H1 (cell line): ENCODE data around the gene TOMM5. TPM values are rescaled to one million over a fixed set of nuclear protein-coding genes. Genes with fewer than 3 reads are reported as not detected.

ENCODE experiments used
- CTCF ChIA-PET: fragments of 300-600 bp; sonication (Branson Sonifier 250); formaldehyde crosslinking; loops from one replicate; lab custom pipeline; 2021; ENCODE audit not compliant: partially characterized antibody; lab: Charles Lee
- POLR2A ChIA-PET: fragments of 300-600 bp; sonication (Branson Sonifier 250); formaldehyde crosslinking; loops from one replicate; lab custom pipeline; 2021; ENCODE audit warnings: inconsistent platforms; ENCODE audit not compliant: partially characterized antibody; lab: Charles Lee
- DNase-seq, 2 experiments: peaks; one replicate each; pipeline versions ENCODE4 v3.0.0 to v3.0.0-alpha.2; 2010 to 2022; ENCODE audit warnings: low spot score in 2 of 2, low read depth in 1 of 2, mixed read lengths in 1 of 2
- FAIRE-seq: peaks from 2 replicates; lab custom pipeline; 2011; peaks lifted over from hg19 to GRCh38; lab: Jason Lieb, UNC
- H2AFZ ChIP-seq: 2 replicates; pipeline ENCODE4 v1.8.1; 2012; ENCODE audit warnings: low read length, inconsistent platforms
- H2AK5ac ChIP-seq: 2 replicates; pipeline ENCODE4 v1.6.1; 2013; ENCODE audit warnings: low read depth, low read length
- H2BK120ac ChIP-seq: replicated peaks from 2 replicates; pipeline ENCODE3; 2013; ENCODE audit warnings: low read depth, low read length, inconsistent platforms
- H2BK12ac ChIP-seq: 2 replicates; pipeline ENCODE4 v1.6.1; 2013; ENCODE audit warnings: low read depth, low read length
- H2BK15ac ChIP-seq: 2 replicates; pipeline ENCODE4 v1.6.1; 2013; ENCODE audit warnings: low read length
- H2BK20ac ChIP-seq: 2 replicates; pipeline ENCODE4 v1.6.1; 2013; ENCODE audit warnings: low read length
- H2BK5ac ChIP-seq: 2 replicates; pipeline ENCODE4 v1.6.1; 2013; ENCODE audit warnings: low read depth, low read length
- H3K14ac ChIP-seq: 2 replicates; pipeline ENCODE4 v1.6.1; 2013; ENCODE audit warnings: inconsistent platforms; ENCODE audit not compliant: insufficient read length
- H3K18ac ChIP-seq: 2 replicates; pipeline ENCODE4 v1.6.1; 2013; ENCODE audit warnings: low read length; ENCODE audit errors: extremely low read depth
- H3K23ac ChIP-seq: 2 replicates; pipeline ENCODE4 v1.6.1; 2013; ENCODE audit warnings: inconsistent platforms; ENCODE audit not compliant: insufficient read length
- H3K23me2 ChIP-seq: 2 replicates; pipeline ENCODE4 v1.6.1; 2013; ENCODE audit warnings: low read depth, low read length
- H3K27ac ChIP-seq: 2 replicates; pipeline ENCODE4 v1.6.1; 2011; ENCODE audit warnings: low read depth, low read length, inconsistent platforms
- H3K27me3 ChIP-seq, 4 experiments: replicated peaks in 1 of 4; 1 replicate in 1 of 4; 2 replicates in 3 of 4; pipeline versions ENCODE4 v1.6.1 to v1.8.1; 2011 to 2013; ENCODE audit warnings: low read length in 3 of 4, mild to moderate bottlenecking in 3 of 4, inconsistent platforms in 2 of 4, mixed read lengths in 2 of 4, moderate library complexity in 1 of 4; ENCODE audit not compliant: control insufficient read depth in 3 of 4, insufficient read depth in 3 of 4; ENCODE audit errors: extremely low read depth in 1 of 4
- H3K36me3 ChIP-seq, 4 experiments: 2 replicates each; pipeline versions ENCODE4 v1.6.1 to v1.8.1; 2011 to 2013; ENCODE audit warnings: mild to moderate bottlenecking in 4 of 4, low read length in 3 of 4, moderate library complexity in 2 of 4, control low read depth in 1 of 4, inconsistent platforms in 1 of 4; ENCODE audit not compliant: insufficient read depth in 4 of 4, control insufficient read depth in 2 of 4
- H3K4ac ChIP-seq: replicated peaks from 2 replicates; pipeline ENCODE3; 2013; ENCODE audit warnings: low read length, low read depth, mixed read lengths, inconsistent platforms; ENCODE audit not compliant: insufficient read length
- H3K4me1 ChIP-seq, 4 experiments: replicated peaks in 1 of 4; 1 replicate in 1 of 4; 2 replicates in 3 of 4; pipeline versions ENCODE4 v1.6.1 to v1.8.1; 2011 to 2013; ENCODE audit warnings: low read length in 3 of 4, inconsistent platforms in 2 of 4, mixed read lengths in 1 of 4; ENCODE audit not compliant: insufficient read depth in 4 of 4, control insufficient read depth in 3 of 4
- H3K4me2 ChIP-seq, 2 experiments: 2 replicates each; pipeline versions ENCODE4 v1.6.1 to v1.8.1; 2011 to 2013; ENCODE audit warnings: low read depth in 2 of 2, low read length in 2 of 2, control low read depth in 1 of 2, inconsistent platforms in 1 of 2, mild to moderate bottlenecking in 1 of 2; ENCODE audit not compliant: insufficient read depth in 1 of 2
- H3K4me3 ChIP-seq, 4 experiments: fragments of 200-600, 300-600 bp in 1 of 4; sonication (generic), shearing (Covaris generic), sonication (Bioruptor Twin) in 1 of 4; 2 replicates each; pipeline versions ENCODE4 v1.5.1 to v1.8.1; 2011 to 2016; ENCODE audit warnings: low read length in 4 of 4, low read depth in 3 of 4, control low read depth in 2 of 4, inconsistent platforms in 2 of 4, mild to moderate bottlenecking in 2 of 4, mixed read lengths in 1 of 4, moderate library complexity in 1 of 4; ENCODE audit not compliant: insufficient read depth in 2 of 4; ENCODE audit errors: extremely low read depth in 1 of 4
- H3K56ac ChIP-seq: replicated peaks from 2 replicates; pipeline ENCODE3; 2013; ENCODE audit warnings: low read depth, mild to moderate bottlenecking, mixed read lengths, low read length, inconsistent platforms; ENCODE audit not compliant: insufficient read length
- H3K79me1 ChIP-seq: 2 replicates; pipeline ENCODE4 v1.6.1; 2013; ENCODE audit warnings: low read depth, low read length, control low read depth
- H3K79me2 ChIP-seq, 2 experiments: 2 replicates each; pipeline versions ENCODE4 v1.6.1 to v1.8.1; 2012 to 2013; ENCODE audit warnings: low read length in 2 of 2, mild to moderate bottlenecking in 2 of 2, inconsistent platforms in 1 of 2; ENCODE audit not compliant: insufficient read depth in 2 of 2, control insufficient read depth in 1 of 2
- H3K9ac ChIP-seq, 4 experiments: replicated peaks in 1 of 4; 1 replicate in 1 of 4; 2 replicates in 3 of 4; pipeline versions ENCODE4 v1.6.1 to v1.8.1; 2011 to 2013; ENCODE audit warnings: low read depth in 3 of 4, low read length in 3 of 4, control low read depth in 2 of 4, mild to moderate bottlenecking in 2 of 4, moderate library complexity in 2 of 4, inconsistent platforms in 1 of 4; ENCODE audit errors: extremely low read depth in 1 of 4
- H3K9me3 ChIP-seq, 2 experiments: 2 replicates each; pipeline versions ENCODE4 v1.6.1 to v1.8.1; 2012 to 2013; ENCODE audit warnings: mild to moderate bottlenecking in 2 of 2, moderate library complexity in 2 of 2, control low read depth in 1 of 2, inconsistent platforms in 1 of 2, low read depth in 1 of 2, low read length in 1 of 2, mixed read lengths in 1 of 2; ENCODE audit not compliant: insufficient read depth in 2 of 2
- H4K20me1 ChIP-seq, 2 experiments: replicated peaks in 1 of 2; 2 replicates each; pipeline versions ENCODE3 to v1.8.1; 2011 to 2013; ENCODE audit warnings: inconsistent platforms in 2 of 2, low read length in 2 of 2, mild to moderate bottlenecking in 1 of 2; ENCODE audit not compliant: insufficient read depth in 2 of 2, control insufficient read depth in 1 of 2
- H4K5ac ChIP-seq: 2 replicates; pipeline ENCODE4 v1.6.1; 2013; ENCODE audit warnings: low read length, low read depth, mixed read lengths, inconsistent platforms; ENCODE audit not compliant: insufficient read length
- H4K8ac ChIP-seq: 2 replicates; pipeline ENCODE4 v1.8.0; 2013; ENCODE audit warnings: mild to moderate bottlenecking, moderate library complexity, low read length, inconsistent platforms; ENCODE audit not compliant: insufficient read depth; ENCODE audit errors: extremely low read depth
- H4K91ac ChIP-seq: replicated peaks from 2 replicates; pipeline ENCODE3; 2013; ENCODE audit warnings: low read length, mixed read lengths, inconsistent platforms; ENCODE audit not compliant: insufficient read length
- ASH2L ChIP-seq: fragments of 200-600, 300-600 bp; sonication (generic); IDR thresholded peaks from one replicate; pipeline ENCODE4 v1.7.1; 2017; ENCODE audit warnings: low read length
- E2F6 ChIP-seq: IDR thresholded peaks from 2 replicates; pipeline ENCODE4 v1.6.1; 2012; ENCODE audit warnings: inconsistent platforms
- GABPA ChIP-seq: IDR thresholded peaks from 2 replicates; pipeline ENCODE4 v1.6.1; 2011; ENCODE audit warnings: mild to moderate bottlenecking, low read length, moderate library complexity, borderline replicate concordance; ENCODE audit not compliant: insufficient read depth
- KDM4A ChIP-seq: IDR thresholded peaks from one replicate; pipeline ENCODE4 v1.7.1; 2012; ENCODE audit warnings: low read depth, mild to moderate bottlenecking, moderate library complexity, low read length, inconsistent platforms; ENCODE audit not compliant: severe bottlenecking
- NRF1 ChIP-seq: IDR thresholded peaks from 2 replicates; pipeline ENCODE4 v1.6.1; 2011; ENCODE audit warnings: mild to moderate bottlenecking, low read depth, low read length, improper control_type of control experiment
- PHF8 ChIP-seq: fragments of 200-600 bp; sonication (generic); conservative IDR thresholded peaks from 2 replicates; pipeline ENCODE4 v1.7.1; 2012; ENCODE audit warnings: low read depth, mild to moderate bottlenecking, inconsistent platforms, low read length, moderate library complexity
- RAD21 ChIP-seq, 2 experiments: IDR thresholded peaks in 1 of 2; conservative IDR thresholded peaks in 1 of 2; 2 replicates each; pipeline ENCODE4 v1.6.1; 2011; ENCODE audit warnings: low read depth in 2 of 2, low read length in 2 of 2, improper control_type of control experiment in 1 of 2, inconsistent platforms in 1 of 2, mild to moderate bottlenecking in 1 of 2, moderate library complexity in 1 of 2
- SAP30 ChIP-seq: fragments of 300-600 bp; sonication (generic); IDR thresholded peaks from 2 replicates; pipeline ENCODE4 v1.7.1; 2012; ENCODE audit warnings: low read length, moderate library complexity, mild to moderate bottlenecking, inconsistent platforms; ENCODE audit not compliant: insufficient read depth, insufficient replicate concordance
- SP2 ChIP-seq: IDR thresholded peaks from 2 replicates; pipeline ENCODE4 v1.6.1; 2012; ENCODE audit warnings: mild to moderate bottlenecking, low read length, inconsistent platforms
- SP4 ChIP-seq: IDR thresholded peaks from 2 replicates; pipeline ENCODE4 v1.6.1; 2012; ENCODE audit warnings: low read length, inconsistent platforms
- TAF7 ChIP-seq: optimal IDR thresholded peaks from 2 replicates; pipeline ENCODE3; 2011; ENCODE audit warnings: low read depth, mild to moderate bottlenecking, inconsistent platforms, low read length, moderate library complexity, borderline replicate concordance
- TBP ChIP-seq: IDR thresholded peaks from 2 replicates; pipeline ENCODE4 v1.6.1; 2011; ENCODE audit warnings: low read depth, low read length, improper control_type of control experiment
- TCF12 ChIP-seq: IDR thresholded peaks from 2 replicates; pipeline ENCODE4 v1.6.1; 2011; ENCODE audit warnings: low read depth, mild to moderate bottlenecking, low read length
- TEAD4 ChIP-seq: IDR thresholded peaks from 2 replicates; pipeline ENCODE4 v1.6.1; 2012; ENCODE audit warnings: low read depth, low read length, inconsistent platforms, mixed read lengths
- WGBS, 2 experiments: shearing (Covaris generic) in 1 of 2; methylation state at CpG; one replicate each; pipeline versions ENCODE4 v1.1.6 to v1.1.7; 2013 to 2015; ENCODE audit warnings: low lambda C conversion rate in 2 of 2, mixed read lengths in 2 of 2, inconsistent platforms in 1 of 2, low coverage in 1 of 2, missing lambda C conversion rate in 1 of 2; ENCODE audit not compliant: insufficient replicate concordance in 2 of 2, insufficient coverage in 1 of 2, insufficient read length in 1 of 2; ENCODE audit errors: extremely low coverage in 1 of 2, missing lambda C conversion rate in 1 of 2; 5-methylcytosine and 5-hydroxymethylcytosine counted together
- polyA plus RNA-seq, 7 experiments: library from polyadenylated mRNA; depleted of rRNA in 3 of 7; stranded (reverse) in 5 of 7; unstranded in 2 of 7; fragments of >200 nt in 5 of 7; fragments of 200-250 nt in 2 of 7; gene quantifications; 1 replicate in 5 of 7; 2 replicates in 1 of 7; 4 replicates in 1 of 7; pipeline versions ENCODE4 v1.2.1 to v1.2.3, GENCODE V29; 2011 to 2013; ENCODE audit warnings: missing spikeins in 2 of 7, mixed read lengths in 2 of 7
- total RNA-seq: library from RNA; stranded (reverse); fragmentation: NEBNext Ultra II Directional; extraction: Animal tissue kit (Norgen Biotek cat#: 25700); gene quantifications from 2 replicates; pipeline ENCODE4 v1.2.1, GENCODE V29; 2021

TOMM5 gene
- total and polyA plus RNA-seq, 2 of the 8 experiments (the other 6 are each of a cell fraction or from before 2014, with no cell fraction given) = 171 to 174 TPM

GRCh38 chr9:37611961-37612360 lies 19.6 kb upstream of the TOMM5 start:
- no peak overlapping the region for H2AK5ac ChIP-seq
- TF ChIP-seq GABPA (no peak), NRF1 (no peak), RAD21 (IDR thresholded peaks at IDR 0.05 in 1 of 2, conservative IDR thresholded peaks at IDR 0.05 in 1 of 2; ENCODE audit: low read depth in 2 of 2, low read length in 2 of 2) (no peak), TBP (no peak), SP2 (no peak), KDM4A (no peak), SAP30 (no peak), SP4 (no peak), PHF8 (no peak), ASH2L (no peak), TAF7 (no peak), TEAD4 (no peak), E2F6 (no peak), TCF12 (no peak)

More at GRCh38 chr9:37611961-37612360, 19.6 kb upstream of the TOMM5 start:
- H3K4me3 ChIP-seq = no peak overlapping the region
- H2BK5ac ChIP-seq = no peak overlapping the region
- no peak overlapping the region for H3K14ac ChIP-seq
- H2AFZ ChIP-seq = no peak overlapping the region
- no peak for DNase-seq
- no peak overlapping the region for H3K9ac ChIP-seq
- no peaks in the 10 kb centered on the region for H3K23me2 ChIP-seq
- no peak overlapping the region for H3K18ac ChIP-seq
- no peak overlapping the region for H2BK120ac ChIP-seq
- H3K27me3 ChIP-seq = no peaks in the 10 kb centered on the region
- H4K5ac ChIP-seq = no peak overlapping the region
- H3K4me2 ChIP-seq = no peak overlapping the region
- no peaks in the 10 kb centered on the region for H3K4me1 ChIP-seq
- H2BK20ac ChIP-seq = no peak overlapping the region
- H3K79me1 ChIP-seq = no peaks in the 10 kb centered on the region
- no peak overlapping the region for H3K27ac ChIP-seq
- H3K56ac ChIP-seq = no peak overlapping the region
- no peak overlapping the region for H2BK12ac ChIP-seq
- H3K23ac ChIP-seq = no peak overlapping the region
- POLR2A ChIA-PET = interaction anchor here (1.2 kb wide), 1 partner anchor 13 kb away, joined by 3 read pairs; no protein-coding TSS in a partner anchor
- no peaks in the 10 kb centered on the region for H4K20me1 ChIP-seq
- H3K79me2 ChIP-seq = no peaks in the 10 kb centered on the region; a peak in 1 of 4 replicates
- CTCF ChIA-PET = no interaction called here
- no peaks in the 10 kb centered on the region for H3K36me3 ChIP-seq
- FAIRE-seq = no peak
- H3K4ac ChIP-seq = no peak overlapping the region
- no peak overlapping the region for H4K91ac ChIP-seq
- H3K9me3 ChIP-seq = no peaks in the 10 kb centered on the region
- no peak overlapping the region for H2BK15ac ChIP-seq
- 100% methylated on average over 1 of the region's 1 CpG; no CpG with 5 or more reads in 1 of the 2 experiments for WGBS, 2 experiments
- H4K8ac ChIP-seq = no peak overlapping the region
